ENCODE results near the gene CHGA.

Gene CHGA

GRCh38 chr14:92922883-92923743 lies at the start of gene CHGA:
Gene CHGA (plus strand): TSS chr14:92923150. CDS start chr14:92923360, 210 bp downstream.
- DNase-seq: peak; percentile 45 to 73

- no peak for DNase-seq
Observed at GRCh38 chr14:92874962-92875661, 47.8 kb upstream of the CHGA start.

DNA sequence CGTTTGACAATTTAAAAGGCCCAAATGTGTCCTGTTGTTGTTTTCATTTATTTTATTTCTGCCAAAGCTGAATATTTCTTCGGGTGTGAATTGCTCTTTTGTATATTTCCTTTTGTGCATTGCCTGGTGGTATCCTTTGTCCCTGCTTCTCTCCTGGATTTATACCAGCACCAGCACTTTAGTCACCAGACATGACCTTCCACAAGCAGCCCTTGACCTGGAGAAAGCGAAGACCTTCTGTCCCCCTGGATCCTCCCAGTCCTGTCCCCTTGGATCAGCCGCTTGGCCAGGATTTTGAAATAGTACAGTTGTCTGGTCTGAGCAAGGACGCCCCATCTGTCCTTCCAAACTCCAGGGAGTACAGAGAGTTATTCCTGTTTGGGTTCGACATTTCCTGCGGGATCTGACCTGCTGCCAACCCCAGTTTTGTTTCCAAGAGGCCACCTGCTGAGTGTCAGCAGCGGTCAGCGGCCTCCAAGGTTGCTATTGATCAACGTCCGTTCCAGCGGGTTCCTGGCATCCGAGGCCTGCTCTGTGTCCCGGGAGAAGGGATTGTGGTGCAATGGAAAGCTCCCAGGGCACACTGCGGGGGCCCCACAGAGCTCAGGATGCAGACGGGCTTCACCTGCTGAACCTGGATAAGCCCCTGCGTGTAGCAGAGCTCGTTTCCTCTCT lies 45.1 kb upstream of the CHGA start:
- DNase-seq: no peak

DNA sequence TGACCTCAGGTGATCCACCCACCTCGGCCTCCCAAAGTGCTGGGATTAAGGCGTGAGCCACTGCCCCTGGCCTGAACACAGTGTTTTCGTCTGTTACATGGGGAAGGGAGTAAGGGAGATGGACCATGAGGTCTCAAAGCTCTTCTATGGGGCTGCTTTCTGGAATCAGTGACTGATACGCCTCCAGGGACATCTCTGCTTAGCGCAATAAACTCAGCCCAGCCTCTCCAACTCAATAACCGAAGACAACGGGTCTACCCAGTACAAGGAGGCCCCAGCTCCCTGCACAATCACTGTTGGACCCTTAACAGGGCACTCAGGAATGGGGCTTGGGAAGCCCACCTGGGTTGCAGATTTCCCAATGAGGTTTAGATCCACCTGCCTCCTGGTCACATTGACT lies 42.6 kb upstream of the CHGA start:
- DNase-seq: no peak

DNA sequence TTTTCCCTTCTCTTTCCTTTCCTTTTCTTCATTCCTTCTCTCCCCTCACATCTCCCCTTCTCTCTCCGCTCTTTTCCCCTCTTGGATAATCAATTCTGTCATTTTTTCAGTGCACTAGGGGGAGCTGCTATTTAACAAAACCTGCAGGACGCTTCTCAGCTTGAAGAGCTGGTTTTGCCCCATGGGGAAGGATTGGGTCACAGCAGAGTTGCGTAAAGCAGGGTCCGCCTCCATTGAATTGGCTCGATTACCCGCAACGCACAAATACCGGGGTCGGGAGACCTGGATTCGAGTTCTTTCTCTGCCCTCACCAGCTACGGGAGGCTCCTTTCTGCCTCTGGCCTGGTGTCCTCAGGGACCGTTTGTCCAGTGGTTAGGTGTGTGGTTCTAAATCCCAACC lies 42.1 kb upstream of the CHGA start:
- no peak for DNase-seq

- no peak for DNase-seq
Observed at GRCh38 chr14:92883066-92883465, 39.9 kb upstream of the CHGA start.

DNA sequence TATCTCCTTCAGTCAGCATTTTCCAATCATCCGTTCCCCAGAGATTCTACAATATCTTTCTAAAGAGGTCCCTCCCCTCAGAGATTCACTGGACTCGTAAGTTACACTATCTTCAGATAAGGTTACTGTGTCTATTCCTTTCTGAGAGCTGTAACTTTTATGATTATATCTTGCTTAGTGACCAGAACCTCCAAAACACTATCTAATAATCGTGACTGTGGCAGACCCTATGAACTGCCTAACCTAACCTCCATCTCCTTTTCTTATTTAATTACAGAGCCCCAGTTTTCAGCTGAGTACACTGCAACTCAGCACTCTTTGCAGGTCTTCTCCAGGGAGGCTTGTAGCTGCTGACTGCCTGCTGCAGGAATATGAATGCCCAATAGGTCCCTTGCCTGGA lies 38.5 kb upstream of the CHGA start:
- DNase-seq: no peak

- DNase-seq: no peak
Observed at GRCh38 chr14:92885279-92886061, 37.5 kb upstream of the CHGA start.

DNA sequence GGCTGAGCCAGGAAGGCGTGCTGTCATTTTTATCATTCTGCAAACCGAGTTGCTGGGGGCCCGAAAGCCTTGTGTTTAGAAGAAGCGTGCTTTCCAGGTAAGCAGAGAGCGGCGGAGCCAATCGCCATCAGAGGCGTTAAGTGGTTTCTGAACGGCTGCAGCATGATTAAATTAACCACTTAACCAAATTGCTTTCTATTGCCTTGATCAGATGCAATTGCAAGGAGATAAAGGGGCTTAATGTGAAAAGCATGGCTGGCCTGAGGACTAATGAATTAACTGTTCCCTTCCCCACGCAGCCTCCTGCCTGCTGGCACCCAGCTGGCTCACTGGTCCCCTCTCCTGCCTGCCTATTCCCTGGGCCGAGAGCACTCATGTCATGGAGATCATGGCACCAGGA lies 36.6 kb upstream of the CHGA start:
- DNase-seq: no peak

DNA sequence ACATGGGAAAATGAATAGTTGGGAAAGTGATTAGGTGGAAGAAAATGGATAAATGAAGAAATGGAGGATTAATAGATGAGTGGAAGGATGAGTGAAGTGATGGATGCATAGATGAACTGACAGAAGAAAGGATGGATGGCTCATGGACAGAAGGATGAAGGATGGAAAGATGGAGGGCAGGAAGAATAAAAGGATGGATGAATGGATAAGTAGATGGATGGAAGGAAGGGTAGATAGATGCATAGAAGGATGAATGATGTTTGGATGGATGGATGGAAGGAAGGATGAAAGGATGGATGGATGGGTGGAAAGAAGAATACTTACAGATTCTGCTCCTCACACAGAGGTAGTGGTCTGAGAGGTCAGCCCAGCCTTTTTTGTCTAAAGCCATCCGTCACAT lies 35.8 kb upstream of the CHGA start:
- no peak for DNase-seq

DNA sequence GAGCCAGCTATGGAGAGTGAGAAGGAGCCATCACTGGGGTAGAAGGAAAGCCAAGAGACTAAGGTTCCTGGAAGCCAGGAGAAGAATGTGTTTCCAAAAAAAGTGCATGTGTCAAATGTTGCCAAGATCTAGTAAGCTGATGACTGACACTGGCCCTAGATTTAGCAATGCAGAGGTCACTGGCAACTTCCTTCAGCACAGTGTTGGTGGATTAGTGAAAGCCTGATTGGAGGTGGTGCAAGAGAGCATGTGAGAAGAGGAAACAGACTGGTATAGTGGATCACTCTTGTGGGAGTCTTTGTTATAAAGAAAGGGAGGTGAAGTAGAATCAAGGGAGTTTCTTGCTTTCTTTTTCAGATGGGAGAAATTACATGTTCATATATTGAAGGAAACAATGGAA lies 34.1 kb upstream of the CHGA start:
- no peak for DNase-seq

DNA sequence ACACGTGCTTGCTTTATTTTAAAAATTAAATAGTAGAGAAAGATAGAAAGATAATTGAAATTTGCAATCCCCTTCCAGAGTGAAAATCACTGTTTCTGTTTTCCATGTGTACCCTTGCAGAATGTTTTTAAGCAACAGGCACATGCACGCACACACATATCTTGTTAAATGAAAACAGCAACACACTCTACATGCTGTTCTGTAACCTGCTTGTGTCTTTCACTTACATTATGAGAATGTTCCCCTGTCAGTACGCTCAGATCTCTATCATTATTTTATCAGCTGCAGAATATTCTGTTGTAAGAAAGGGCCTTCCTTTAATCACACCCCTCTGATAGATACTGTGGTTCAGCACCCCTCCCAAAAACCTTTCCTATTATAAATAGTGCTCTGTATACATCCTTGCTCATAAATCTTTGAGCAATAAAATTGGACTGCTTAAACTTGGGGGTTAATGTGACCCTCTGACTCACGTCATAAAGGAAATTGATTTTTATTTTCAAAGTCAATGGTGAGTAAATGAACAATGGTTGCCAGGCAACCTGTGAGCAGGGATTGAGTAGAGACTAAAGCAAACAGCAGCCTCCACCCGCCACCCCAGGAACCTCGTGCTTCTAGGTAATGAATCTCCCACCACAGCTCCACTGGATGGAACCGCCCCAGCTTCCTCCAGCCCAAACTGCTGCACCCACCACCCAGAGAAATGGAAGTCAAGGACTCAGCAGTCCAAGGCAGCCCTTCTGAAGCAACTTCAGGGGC lies 31.9 kb upstream of the CHGA start:
- peak in 1 of 2 experiments; percentile 32 for DNase-seq

DNA sequence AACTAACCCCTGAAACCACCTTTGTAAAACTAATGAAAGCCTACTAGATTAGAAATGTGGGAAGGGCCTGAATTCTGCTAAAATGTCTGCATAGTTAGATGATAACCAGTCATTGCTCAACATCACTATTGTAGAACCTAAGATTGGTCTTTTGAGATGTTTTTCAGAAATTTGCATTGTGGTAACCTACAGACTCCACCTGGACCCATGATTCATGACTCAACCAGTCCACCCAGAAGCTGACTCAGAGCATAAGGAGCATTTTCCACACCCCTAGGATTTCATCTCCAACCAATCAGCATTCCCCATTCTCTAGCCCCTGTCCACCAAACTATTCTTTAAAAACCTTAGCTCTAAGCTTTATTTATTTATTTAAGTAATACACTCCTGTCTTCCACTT lies 30.4 kb upstream of the CHGA start:
- no peak for DNase-seq

GRCh38 chr14:92895352-92895878 lies 27.5 kb upstream of the CHGA start:
- no peak for DNase-seq

GRCh38 chr14:92897922-92898565 lies 24.9 kb upstream of the CHGA start:
- no peak for DNase-seq

DNA sequence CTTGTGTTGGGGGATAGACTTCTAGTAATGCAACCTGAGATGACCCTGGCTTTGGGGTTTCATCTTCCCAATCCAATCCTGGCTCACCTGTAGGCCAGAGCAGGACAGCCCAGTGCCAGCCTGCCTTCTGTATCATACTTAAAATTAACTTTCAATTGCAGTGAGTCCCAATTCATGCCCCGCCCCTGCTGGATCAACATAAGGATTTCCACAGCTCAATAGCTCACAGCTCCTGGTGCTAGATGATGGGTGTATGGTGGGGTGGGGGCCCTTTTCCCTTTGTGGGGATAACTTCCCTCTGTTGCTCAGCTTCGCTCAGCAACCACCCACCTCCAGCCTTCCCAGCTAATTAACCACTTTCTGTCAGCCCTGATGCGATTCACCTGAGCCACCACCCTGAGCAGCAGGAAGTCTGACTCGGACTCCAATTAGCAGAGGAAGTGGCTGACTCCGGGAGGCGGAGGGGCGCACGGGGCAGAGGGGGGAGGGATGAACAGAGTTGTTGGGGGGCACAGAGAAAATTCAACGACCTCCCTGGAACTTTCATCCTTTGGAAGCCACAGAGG lies 24.3 kb upstream of the CHGA start:
- DNase-seq: no peak

- no peak for DNase-seq
Observed at GRCh38 chr14:92900660-92901059, 22.3 kb upstream of the CHGA start.

- DNase-seq: no peak
Observed at GRCh38 chr14:92902191-92902590, 20.8 kb upstream of the CHGA start.

DNA sequence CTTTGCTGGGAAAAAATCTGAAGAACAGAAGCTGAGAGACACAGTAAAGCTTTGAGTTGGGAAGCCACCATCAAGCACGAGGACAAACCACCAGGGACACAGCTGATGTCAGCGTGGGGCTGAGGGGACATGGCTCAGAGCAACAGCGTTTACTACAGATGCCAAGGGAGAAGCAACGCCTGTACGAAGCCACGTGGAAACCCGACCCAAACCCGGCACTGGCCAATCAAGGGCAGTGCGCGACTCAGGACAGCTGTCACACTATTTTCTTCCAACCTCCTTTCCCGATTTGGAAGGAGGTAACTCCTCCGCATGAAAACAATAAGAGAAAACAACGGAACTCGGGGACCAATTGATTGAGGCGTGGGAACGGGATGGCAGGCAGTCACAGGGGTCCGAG lies 20.2 kb upstream of the CHGA start:
- no peak for DNase-seq

- no peak for DNase-seq
Observed at GRCh38 chr14:92903359-92903758, 19.6 kb upstream of the CHGA start.

GRCh38 chr14:92905667-92906066 lies 17.3 kb upstream of the CHGA start:
- DNase-seq: no peak
